Neural cell (in vitro differentiated cells): Measurements from ENCODE around the gene EP400. TPM values are rescaled to one million over a fixed set of nuclear protein-coding genes. Genes with fewer than 3 reads are reported as not detected.
"Not testable (repeated sequence)": the region's sequence is repeated elsewhere in the genome, so short reads cannot be mapped to it uniquely, and the experiment has no call there.

ENCODE experiments used
- H2AFZ ChIP-seq: fragments of 200-600, 300-800 bp; sonication (generic), shearing (Covaris generic); 2 replicates; pipeline ENCODE4 v1.6.0; 2014; ENCODE audit warnings: low read depth, mild to moderate bottlenecking, antibody characterized with exemption, low read length, moderate library complexity
- H3F3A ChIP-seq: fragments of 200-600 bp; shearing (Covaris generic); 2 replicates; pipeline ENCODE4 v1.6.1; 2016; ENCODE audit warnings: mild to moderate bottlenecking, moderate library complexity, mixed read lengths, antibody characterized with exemption, low read length; ENCODE audit not compliant: insufficient read depth, poor library complexity, severe bottlenecking
- H3K27ac ChIP-seq: fragments of 200-600, 300-800 bp; sonication (generic), shearing (Covaris generic); 2 replicates; pipeline ENCODE4 v1.5.1; 2014; ENCODE audit warnings: mild to moderate bottlenecking, low read length, moderate library complexity
- H3K27me3 ChIP-seq: fragments of 300-800, 200-600 bp; sonication (generic), shearing (Covaris generic); 2 replicates; pipeline ENCODE4 v1.6.0; 2014; ENCODE audit warnings: mild to moderate bottlenecking, low read depth, low read length, moderate library complexity; ENCODE audit not compliant: insufficient read depth
- H3K36me3 ChIP-seq: fragments of 300-800, 200-600 bp; sonication (generic), shearing (Covaris generic); 2 replicates; pipeline ENCODE4 v1.5.1; 2014; ENCODE audit warnings: mild to moderate bottlenecking, antibody characterized with exemption, low read length, moderate library complexity; ENCODE audit not compliant: insufficient read depth
- H3K4me2 ChIP-seq: fragments of 300-800, 200-600 bp; sonication (generic), shearing (Covaris generic); 2 replicates; pipeline ENCODE4 v1.6.0; 2014; ENCODE audit warnings: mild to moderate bottlenecking, low read length
- H3K4me3 ChIP-seq: fragments of 300-800, 200-600 bp; sonication (generic), shearing (Covaris generic); 2 replicates; pipeline ENCODE4 v1.5.1; 2014; ENCODE audit warnings: mild to moderate bottlenecking, low read length, moderate library complexity
- H3K79me2 ChIP-seq: fragments of 200-600 bp; shearing (Covaris generic); replicated peaks from 2 replicates; pipeline ENCODE4 v1.6.0; 2014; ENCODE audit warnings: mild to moderate bottlenecking, low read length, moderate library complexity; ENCODE audit not compliant: insufficient read depth
- H3K9ac ChIP-seq: fragments of 300-800, 200-600 bp; sonication (generic), shearing (Covaris generic); 2 replicates; pipeline ENCODE4 v1.6.1; 2016; ENCODE audit warnings: mild to moderate bottlenecking, low read length, mixed read lengths
- H3K9me2 ChIP-seq: fragments of 200-600 bp; shearing (Covaris generic); 2 replicates; pipeline ENCODE4 v1.6.1; 2016; ENCODE audit warnings: mild to moderate bottlenecking, low read length, mixed read lengths; ENCODE audit not compliant: insufficient read depth
- H3K9me3 ChIP-seq: fragments of 200-600, 300-800 bp; sonication (generic), shearing (Covaris generic); 2 replicates; pipeline ENCODE4 v1.6.1; 2016; ENCODE audit warnings: mild to moderate bottlenecking, mixed run types, low read length, moderate library complexity, mixed read lengths
- H4K20me1 ChIP-seq: fragments of 200-600 bp; shearing (Covaris generic); 2 replicates; pipeline ENCODE4 v1.6.1; 2016; ENCODE audit warnings: mild to moderate bottlenecking, mixed run types; ENCODE audit not compliant: insufficient read depth
- EP300 ChIP-seq: fragments of 450-650 bp; conservative IDR thresholded peaks from 2 replicates; pipeline ENCODE4 v1.6.1; 2014; ENCODE audit warnings: antibody characterized with exemption, mild to moderate bottlenecking, moderate library complexity; ENCODE audit not compliant: poor library complexity, severe bottlenecking
- EZH2 ChIP-seq: fragments of 200-600, 300-800 bp; shearing (Covaris generic), sonication (generic); IDR thresholded peaks from 2 replicates; pipeline ENCODE4 v1.6.1; 2014; ENCODE audit warnings: antibody characterized with exemption, low read length, borderline replicate concordance, mild to moderate bottlenecking; ENCODE audit not compliant: insufficient read depth, poor library complexity, severe bottlenecking
- MXI1 ChIP-seq: fragments of 450-650 bp; conservative IDR thresholded peaks from 2 replicates; pipeline ENCODE4 v1.6.1; 2014; ENCODE audit warnings: antibody characterized with exemption, mild to moderate bottlenecking; ENCODE audit not compliant: poor library complexity, severe bottlenecking
- POLR2AphosphoS5 ChIP-seq: IDR thresholded peaks from 2 replicates; pipeline ENCODE4 v1.6.1; 2012
- RAD21 ChIP-seq: fragments of 450-650 bp; conservative IDR thresholded peaks from 2 replicates; pipeline ENCODE4 v1.6.1; 2014; ENCODE audit warnings: antibody characterized with exemption, mild to moderate bottlenecking, moderate library complexity
- SMC3 ChIP-seq: fragments of 450-650 bp; conservative IDR thresholded peaks from 2 replicates; pipeline ENCODE4 v1.6.1; 2014; ENCODE audit warnings: antibody characterized with exemption, mild to moderate bottlenecking, moderate library complexity; ENCODE audit not compliant: poor library complexity
- TAF1 ChIP-seq: IDR thresholded peaks from 2 replicates; pipeline ENCODE4 v1.6.1; 2012; ENCODE audit warnings: low read depth
- polyA plus RNA-seq: library from polyadenylated mRNA; depleted of rRNA; stranded (reverse); fragments of >200 nt; gene quantifications from 2 replicates; pipeline ENCODE4 v1.2.3, GENCODE V29; 2014
- TF ChIP-seq, protein P1 (sequence below): IDR thresholded peaks from 2 replicates; pipeline ENCODE4 v1.6.1; 2012; ENCODE audit warnings: borderline replicate concordance
- TF ChIP-seq, protein P2 (sequence below): fragments of 450-650 bp; IDR thresholded peaks from 2 replicates; pipeline ENCODE4 v1.5.1; 2014; ENCODE audit warnings: antibody characterized with exemption, mild to moderate bottlenecking, moderate library complexity; ENCODE audit not compliant: poor library complexity, severe bottlenecking

Gene EP400
- polyA plus RNA-seq, 1 donor from 2014 or later, result 19.4 TPM

DNA sequence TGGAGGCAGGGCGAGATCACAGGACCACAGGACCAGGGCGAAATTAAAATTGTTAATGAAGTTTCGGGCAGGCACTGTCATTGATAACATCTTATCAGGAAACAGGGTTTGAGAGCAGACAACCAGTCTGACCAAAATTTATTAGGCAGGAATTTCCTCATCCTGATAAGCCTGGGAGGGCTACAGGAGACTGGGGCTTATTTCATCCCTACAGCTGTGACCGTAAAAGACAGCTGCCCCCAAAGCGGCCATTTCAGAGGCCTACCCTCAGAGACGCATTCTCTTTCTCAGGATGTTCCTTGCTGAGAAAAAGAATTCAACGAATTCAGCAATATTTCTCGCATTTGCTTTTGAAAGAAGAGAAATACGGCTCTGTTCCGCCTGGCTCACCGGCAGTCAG lies 97.9 kb downstream of the EP400 start:
- not testable (repeated sequence) for H3F3A ChIP-seq, H3K79me2 ChIP-seq, H3K27ac ChIP-seq, H4K20me1 ChIP-seq, H3K4me3 ChIP-seq, H3K9me3 ChIP-seq, H3K27me3 ChIP-seq, H3K4me2 ChIP-seq, H2AFZ ChIP-seq, H3K9ac ChIP-seq, H3K9me2 ChIP-seq
- peaks cover 20% of the 10 kb centered on the region for H3K36me3 ChIP-seq

DNA sequence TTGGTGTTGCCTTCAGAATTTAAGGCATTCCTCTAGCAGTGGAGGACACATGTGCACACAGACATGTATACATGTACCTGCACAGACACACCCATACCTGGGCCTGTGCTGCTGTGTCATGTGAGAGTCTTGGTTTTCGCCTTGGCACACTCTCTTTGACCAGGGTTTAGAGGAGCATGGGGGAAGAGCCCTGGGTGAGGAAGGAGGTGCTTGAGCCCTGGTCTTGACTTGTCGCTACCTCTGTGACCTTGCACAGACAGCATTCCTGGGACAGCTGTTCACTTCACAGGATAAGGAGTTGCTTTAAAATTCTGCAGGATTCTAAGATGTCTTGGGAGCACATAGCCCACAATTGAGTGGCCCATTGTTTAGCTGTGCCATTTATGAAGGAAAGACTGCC lies 99.7 kb downstream of the EP400 start:
- Histone ChIP-seq H2AFZ (no peak overlapping the region), H3K27ac (no peak overlapping the region), H3K9ac (no peak overlapping the region), H3K4me3 (no peak overlapping the region), H3K36me3 (peaks cover 15% of the 10 kb centered on the region), H4K20me1 (no peaks in the 10 kb centered on the region), H3K4me2 (no peak overlapping the region), H3F3A (no peaks in the 10 kb centered on the region), H3K27me3 (no peaks in the 10 kb centered on the region), H3K9me2 (no peaks in the 10 kb centered on the region), H3K9me3 (no peaks in the 10 kb centered on the region), H3K79me2 (no peaks in the 10 kb centered on the region)
- TF ChIP-seq TAF1 (no peak), POLR2AphosphoS5 (no peak), EZH2 (no peak), SMC3 (no peak), RAD21 (no peak), MXI1 (no peak), EP300 (no peak)
- TF ChIP-seq, protein P1, sequence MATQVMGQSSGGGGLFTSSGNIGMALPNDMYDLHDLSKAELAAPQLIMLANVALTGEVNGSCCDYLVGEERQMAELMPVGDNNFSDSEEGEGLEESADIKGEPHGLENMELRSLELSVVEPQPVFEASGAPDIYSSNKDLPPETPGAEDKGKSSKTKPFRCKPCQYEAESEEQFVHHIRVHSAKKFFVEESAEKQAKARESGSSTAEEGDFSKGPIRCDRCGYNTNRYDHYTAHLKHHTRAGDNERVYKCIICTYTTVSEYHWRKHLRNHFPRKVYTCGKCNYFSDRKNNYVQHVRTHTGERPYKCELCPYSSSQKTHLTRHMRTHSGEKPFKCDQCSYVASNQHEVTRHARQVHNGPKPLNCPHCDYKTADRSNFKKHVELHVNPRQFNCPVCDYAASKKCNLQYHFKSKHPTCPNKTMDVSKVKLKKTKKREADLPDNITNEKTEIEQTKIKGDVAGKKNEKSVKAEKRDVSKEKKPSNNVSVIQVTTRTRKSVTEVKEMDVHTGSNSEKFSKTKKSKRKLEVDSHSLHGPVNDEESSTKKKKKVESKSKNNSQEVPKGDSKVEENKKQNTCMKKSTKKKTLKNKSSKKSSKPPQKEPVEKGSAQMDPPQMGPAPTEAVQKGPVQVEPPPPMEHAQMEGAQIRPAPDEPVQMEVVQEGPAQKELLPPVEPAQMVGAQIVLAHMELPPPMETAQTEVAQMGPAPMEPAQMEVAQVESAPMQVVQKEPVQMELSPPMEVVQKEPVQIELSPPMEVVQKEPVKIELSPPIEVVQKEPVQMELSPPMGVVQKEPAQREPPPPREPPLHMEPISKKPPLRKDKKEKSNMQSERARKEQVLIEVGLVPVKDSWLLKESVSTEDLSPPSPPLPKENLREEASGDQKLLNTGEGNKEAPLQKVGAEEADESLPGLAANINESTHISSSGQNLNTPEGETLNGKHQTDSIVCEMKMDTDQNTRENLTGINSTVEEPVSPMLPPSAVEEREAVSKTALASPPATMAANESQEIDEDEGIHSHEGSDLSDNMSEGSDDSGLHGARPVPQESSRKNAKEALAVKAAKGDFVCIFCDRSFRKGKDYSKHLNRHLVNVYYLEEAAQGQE, result no peak
- TF ChIP-seq, protein P2, sequence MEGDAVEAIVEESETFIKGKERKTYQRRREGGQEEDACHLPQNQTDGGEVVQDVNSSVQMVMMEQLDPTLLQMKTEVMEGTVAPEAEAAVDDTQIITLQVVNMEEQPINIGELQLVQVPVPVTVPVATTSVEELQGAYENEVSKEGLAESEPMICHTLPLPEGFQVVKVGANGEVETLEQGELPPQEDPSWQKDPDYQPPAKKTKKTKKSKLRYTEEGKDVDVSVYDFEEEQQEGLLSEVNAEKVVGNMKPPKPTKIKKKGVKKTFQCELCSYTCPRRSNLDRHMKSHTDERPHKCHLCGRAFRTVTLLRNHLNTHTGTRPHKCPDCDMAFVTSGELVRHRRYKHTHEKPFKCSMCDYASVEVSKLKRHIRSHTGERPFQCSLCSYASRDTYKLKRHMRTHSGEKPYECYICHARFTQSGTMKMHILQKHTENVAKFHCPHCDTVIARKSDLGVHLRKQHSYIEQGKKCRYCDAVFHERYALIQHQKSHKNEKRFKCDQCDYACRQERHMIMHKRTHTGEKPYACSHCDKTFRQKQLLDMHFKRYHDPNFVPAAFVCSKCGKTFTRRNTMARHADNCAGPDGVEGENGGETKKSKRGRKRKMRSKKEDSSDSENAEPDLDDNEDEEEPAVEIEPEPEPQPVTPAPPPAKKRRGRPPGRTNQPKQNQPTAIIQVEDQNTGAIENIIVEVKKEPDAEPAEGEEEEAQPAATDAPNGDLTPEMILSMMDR, result no peak

DNA sequence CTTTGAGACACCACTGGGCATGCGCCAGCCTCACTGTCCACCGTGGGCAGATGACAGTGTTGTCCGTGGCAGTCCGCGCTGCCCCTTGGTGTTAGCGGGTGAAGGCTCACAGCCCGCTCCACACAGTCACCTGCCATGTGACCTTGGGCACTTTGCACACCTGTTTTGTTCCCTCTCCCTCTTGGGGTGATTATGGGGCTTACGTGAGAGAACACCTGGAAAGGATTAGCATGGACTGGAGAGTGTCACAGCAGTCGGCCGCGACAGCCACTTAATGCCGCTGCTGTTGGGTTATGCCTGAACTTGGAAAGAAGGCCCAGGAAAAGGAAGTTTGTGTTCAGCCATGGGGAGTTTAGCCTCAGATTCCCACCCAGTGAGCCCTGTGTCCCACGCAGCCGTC lies 100.1 kb downstream of the EP400 start:
- Histone ChIP-seq H2AFZ (no peak overlapping the region), H3F3A (no peaks in the 10 kb centered on the region), H3K4me3 (no peak overlapping the region), H3K27me3 (no peaks in the 10 kb centered on the region), H3K9me3 (no peaks in the 10 kb centered on the region), H3K27ac (no peak overlapping the region), H3K4me2 (no peak overlapping the region), H3K79me2 (no peaks in the 10 kb centered on the region), H3K9ac (no peak overlapping the region), H4K20me1 (no peaks in the 10 kb centered on the region), H3K9me2 (no peaks in the 10 kb centered on the region), H3K36me3 (peaks cover 10% of the 10 kb centered on the region)
- no peak for TF ChIP-seq SMC3
- TF ChIP-seq EP300, result no peak
- TF ChIP-seq, protein P2, result no peak
- no peak for TF ChIP-seq RAD21
- TF ChIP-seq MXI1, result no peak
- TF ChIP-seq TAF1, result no peak
- no peak for TF ChIP-seq POLR2AphosphoS5
- no peak for TF ChIP-seq EZH2

DNA sequence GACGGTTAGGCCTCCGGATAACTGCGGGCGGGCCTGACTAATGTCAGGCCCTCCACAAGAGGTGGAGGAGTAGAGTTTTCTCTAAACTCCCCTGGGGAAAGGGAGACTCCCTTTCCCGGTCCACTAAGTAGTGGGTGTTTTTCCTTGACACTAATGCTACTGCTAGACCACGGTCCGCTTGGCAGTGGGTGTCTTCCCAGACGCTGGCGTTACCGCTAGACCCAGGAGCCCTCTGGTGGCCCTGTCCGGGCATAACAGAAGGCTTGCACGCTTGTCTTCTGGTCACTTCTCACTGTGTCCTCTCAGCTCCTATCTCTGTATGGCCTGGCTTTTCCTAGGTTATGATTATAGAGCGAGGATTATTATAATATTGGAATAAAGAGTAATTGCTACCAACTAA lies 102.0 kb downstream of the EP400 start:
- not testable (repeated sequence) for H3K9ac ChIP-seq, H3K36me3 ChIP-seq

More for the DNA sequence above, 102.0 kb downstream of the EP400 start:
- not testable (repeated sequence) for H3K9me2 ChIP-seq, H3K79me2 ChIP-seq, H3K27me3 ChIP-seq, H3K27ac ChIP-seq, H3F3A ChIP-seq, H3K4me2 ChIP-seq, H2AFZ ChIP-seq, H3K9me3 ChIP-seq, H3K4me3 ChIP-seq, H4K20me1 ChIP-seq
